Fibroblast of villous mesenchyme (primary cell): Measurements from ENCODE around the gene PASK. TPM values are rescaled to one million over a fixed set of nuclear protein-coding genes. Genes with fewer than 3 reads are reported as not detected.
A peak's percentile ranks its signal among the peaks of the same experiment; 100 is the strongest.

Experiments used
- DNase-seq: peaks from one replicate; pipeline ENCODE4 v3.0.0-alpha.2; 2010; ENCODE audit warnings: low read depth
- H3K4me3 ChIP-seq: 2 replicates; pipeline ENCODE4 v1.5.1; 2011; ENCODE audit warnings: low read depth, mild to moderate bottlenecking, low read length
- CTCF ChIP-seq: IDR thresholded peaks from 2 replicates; pipeline ENCODE4 v1.5.1; 2012; ENCODE audit warnings: low read depth, mild to moderate bottlenecking, low read length; ENCODE audit not compliant: insufficient read depth
- total RNA-seq: library from RNA; depleted of rRNA; stranded (reverse); fragments of >200 nt; gene quantifications from 2 replicates; pipeline ENCODE4 v1.2.3, GENCODE V29; 2012

PASK gene
- total RNA-seq, 1 donor: 2.6 TPM

- peak; percentile 9 for TF ChIP-seq CTCF
- no peak overlapping the region for H3K4me3 ChIP-seq
- no peak for DNase-seq
Observed at GRCh38 chr2:241066893-241067341, 82.4 kb downstream of the PASK start.

DNA sequence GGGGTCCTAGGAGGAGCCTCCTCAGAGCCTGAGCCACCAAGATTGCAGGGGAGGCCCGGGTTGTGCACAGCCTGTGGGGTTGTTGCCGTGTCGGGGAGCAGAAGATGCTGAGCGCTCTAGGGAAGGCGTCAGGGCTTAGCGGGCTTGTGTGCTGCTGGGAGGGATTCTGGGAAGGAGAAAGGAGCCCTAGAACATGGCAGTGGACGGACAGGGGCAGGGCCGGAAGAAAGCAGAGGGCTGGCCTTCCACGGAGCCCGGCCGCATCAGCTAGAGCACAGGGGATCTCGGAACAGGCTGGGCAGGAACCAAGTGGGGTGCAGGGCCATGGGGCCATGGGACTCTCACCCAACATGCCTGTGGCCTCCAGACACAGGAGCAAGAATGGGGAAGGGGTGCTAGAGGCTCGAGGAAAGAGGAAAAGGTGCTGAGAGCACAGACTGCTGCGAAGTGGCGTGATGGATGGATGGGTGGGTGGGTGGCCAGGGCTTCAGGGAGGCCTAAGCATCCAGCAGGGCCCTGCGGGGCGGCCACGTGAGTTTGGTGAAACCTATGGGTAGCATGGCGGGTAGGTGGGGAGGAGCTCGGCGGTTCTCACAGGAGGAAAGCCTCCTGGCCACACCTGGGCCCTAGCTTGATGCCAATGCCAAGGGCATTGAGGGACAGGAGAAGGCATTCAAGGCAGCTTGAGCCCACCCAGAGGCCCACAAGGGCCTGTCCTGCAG is 82.9 kb downstream of the PASK start:
- no peak for DNase-seq
- no peak overlapping the region for H3K4me3 ChIP-seq
- no peak for TF ChIP-seq CTCF

DNA sequence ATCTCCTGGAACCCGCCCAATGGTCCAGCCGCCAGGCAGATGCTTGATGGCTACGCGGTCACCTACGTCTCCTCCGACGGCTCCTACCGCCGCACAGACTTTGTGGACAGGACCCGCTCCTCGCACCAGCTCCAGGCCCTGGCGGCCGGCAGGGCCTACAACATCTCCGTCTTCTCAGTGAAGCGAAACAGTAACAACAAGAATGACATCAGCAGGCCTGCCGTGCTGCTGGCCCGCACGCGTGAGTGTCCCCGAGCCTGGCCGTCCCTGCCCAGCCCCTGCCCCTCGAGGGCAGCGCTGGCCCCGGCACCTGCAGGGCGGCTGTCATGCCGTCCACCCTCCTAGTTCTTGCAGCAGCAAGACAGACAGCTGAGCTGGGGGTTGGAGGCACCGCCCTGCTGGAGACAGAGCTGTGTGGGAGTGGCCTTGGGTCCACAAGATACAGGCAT is 83.9 kb downstream of the PASK start:
- no peak for DNase-seq
- no peak for TF ChIP-seq CTCF

GRCh38 chr2:241064802-241065354 is 84.4 kb downstream of the PASK start:
- no peak for DNase-seq
- TF ChIP-seq CTCF: no peak
- no peak overlapping the region for H3K4me3 ChIP-seq

More for the DNA sequence above, 83.9 kb downstream of the PASK start:
- no peak overlapping the region for H3K4me3 ChIP-seq

DNA sequence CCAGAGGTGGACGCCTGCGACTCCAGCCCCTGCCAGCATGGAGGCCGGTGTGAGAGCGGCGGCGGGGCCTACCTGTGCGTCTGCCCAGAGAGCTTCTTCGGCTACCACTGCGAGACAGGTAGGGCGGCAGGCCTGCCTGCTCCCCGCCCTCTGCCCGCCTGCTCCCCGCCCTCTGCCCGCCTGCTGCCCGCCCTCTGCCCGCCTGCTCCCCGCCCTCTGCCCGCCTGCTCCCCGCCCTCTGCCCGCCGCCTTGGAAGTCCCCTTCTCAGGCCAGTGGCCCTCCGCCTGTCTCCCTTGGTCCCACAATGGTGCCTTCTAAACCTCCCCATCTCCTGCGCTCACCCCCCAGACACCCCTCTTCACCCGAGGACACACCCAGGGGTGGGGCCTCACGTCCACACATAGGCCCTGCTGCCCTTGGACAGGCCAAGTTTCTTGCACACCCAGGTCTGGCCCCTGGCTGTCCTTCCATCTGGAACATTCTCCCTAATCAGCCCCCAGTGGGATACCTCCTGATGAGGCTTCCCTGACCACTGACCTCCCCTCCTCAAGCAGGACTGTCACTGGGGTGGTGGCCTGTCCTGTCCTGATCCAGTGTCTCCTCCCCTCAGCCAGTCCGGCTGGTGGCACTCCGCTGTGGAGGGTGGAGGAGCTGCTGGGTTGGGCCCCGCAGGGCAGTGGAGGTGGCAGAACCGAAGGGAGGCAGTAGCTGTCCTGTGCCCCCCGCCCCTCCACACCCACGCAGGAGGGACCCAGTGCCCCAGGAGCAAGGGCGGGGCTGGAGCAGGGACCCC is 85.1 kb downstream of the PASK start:
- no peak for TF ChIP-seq CTCF
- no peak overlapping the region for H3K4me3 ChIP-seq
- no peak for DNase-seq

DNA sequence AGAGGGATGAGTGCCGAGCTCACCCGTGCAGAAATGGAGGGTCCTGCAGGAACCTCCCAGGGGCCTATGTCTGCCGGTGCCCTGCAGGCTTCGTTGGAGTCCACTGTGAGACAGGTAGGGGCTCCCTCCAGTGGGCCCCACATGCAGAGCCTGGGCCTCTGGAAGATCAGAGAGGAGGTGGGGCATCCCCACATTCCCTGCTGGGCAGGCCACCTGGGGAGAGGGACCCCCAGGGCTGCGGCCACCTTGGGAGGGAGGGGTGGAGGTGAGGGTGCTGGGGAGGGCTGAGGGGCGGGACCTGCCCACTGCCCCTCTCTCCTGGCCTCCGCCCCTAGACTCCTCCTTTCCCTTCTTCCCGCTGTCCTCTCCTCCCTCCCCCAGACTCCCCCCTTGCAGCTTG is 85.7 kb downstream of the PASK start:
- DNase-seq: no peak
- H3K4me3 ChIP-seq: no peak overlapping the region
- TF ChIP-seq CTCF: no peak
